A673 (cell line): ENCODE data around the gene SHROOM2.

Source experiments
- CTCF ChIP-seq: fragments of 300-800, 200-600 bp; sonication (generic); conservative IDR thresholded peaks from 2 replicates; pipeline ENCODE4 v1.5.1; 2017; ENCODE audit warnings: low read depth, mild to moderate bottlenecking, antibody characterized with exemption, low read length, moderate library complexity, mixed read lengths
- EZH2 ChIP-seq: fragments of 200-600 bp; sonication (generic); IDR thresholded peaks from 2 replicates; pipeline ENCODE4 v1.6.1; 2017; ENCODE audit warnings: borderline replicate concordance, low read depth, mild to moderate bottlenecking, mixed read lengths, antibody characterized with exemption, low read length; ENCODE audit not compliant: poor library complexity, severe bottlenecking

- no peak for TF ChIP-seq CTCF
- no peak for TF ChIP-seq EZH2
Measured at GRCh38 chrX:9805956-9806355, 19.7 kb downstream of the SHROOM2 start.
